ENCODE results near the gene ATP8B1.
"Not testable (repeated sequence)": the region's sequence is repeated elsewhere in the genome, so short reads cannot be mapped to it uniquely, and the experiment has no call there.

The ATP8B1 gene

DNA sequence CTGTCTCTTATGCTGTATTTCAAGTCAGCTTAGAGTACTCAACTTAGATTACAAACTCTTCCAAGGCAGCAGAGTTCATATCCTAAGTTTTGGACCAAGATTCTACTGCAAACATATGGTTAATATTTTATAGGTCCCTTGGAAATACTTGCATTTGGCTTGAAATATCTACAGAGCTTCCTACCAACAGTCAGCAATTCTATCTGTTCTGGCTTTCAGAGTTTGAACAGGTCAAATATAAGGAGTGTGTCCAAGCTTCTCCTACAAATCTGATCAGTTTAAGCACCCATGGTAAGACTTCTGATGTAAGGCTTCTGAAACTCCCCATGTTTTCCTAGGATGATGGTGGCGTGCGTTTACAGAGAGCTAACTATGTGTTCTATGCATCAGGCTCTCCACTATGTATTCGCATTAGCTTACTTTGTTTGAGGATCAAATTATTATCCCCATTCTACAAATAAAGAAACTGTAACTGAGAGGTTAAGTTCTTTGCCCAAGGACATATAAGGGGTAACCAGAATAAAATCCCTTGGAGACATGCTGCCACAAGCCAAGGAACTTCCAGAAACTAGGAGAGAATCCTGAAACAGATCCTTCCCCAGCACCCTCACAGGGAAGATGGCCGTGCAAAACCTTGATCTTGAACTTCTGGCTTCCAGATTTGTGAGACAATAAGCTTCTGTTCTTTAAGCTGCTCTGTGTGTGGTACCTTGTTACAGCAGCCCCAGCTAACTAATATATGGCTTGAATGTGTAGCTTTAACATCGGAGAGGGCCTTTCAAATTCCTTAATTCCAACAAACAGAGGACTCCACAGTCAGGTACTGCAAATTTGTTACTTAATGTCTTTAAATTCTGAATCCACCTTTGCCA is 55.1 kb downstream of the ATP8B1 start:
- no peaks in the 10 kb centered on the region for H3K27me3 Mint-ChIP-seq
- no peak overlapping the region for H3K27ac Mint-ChIP-seq
- H3K4me3 Mint-ChIP-seq, result no peak overlapping the region
- no peaks in the 10 kb centered on the region for H3K9me3 Mint-ChIP-seq (ENCODE audit: low read depth)
- H3K36me3 Mint-ChIP-seq, result no peaks in the 10 kb centered on the region
- H3K4me1 Mint-ChIP-seq (ENCODE audit: low read depth), result peaks cover 2% of the 10 kb centered on the region

DNA sequence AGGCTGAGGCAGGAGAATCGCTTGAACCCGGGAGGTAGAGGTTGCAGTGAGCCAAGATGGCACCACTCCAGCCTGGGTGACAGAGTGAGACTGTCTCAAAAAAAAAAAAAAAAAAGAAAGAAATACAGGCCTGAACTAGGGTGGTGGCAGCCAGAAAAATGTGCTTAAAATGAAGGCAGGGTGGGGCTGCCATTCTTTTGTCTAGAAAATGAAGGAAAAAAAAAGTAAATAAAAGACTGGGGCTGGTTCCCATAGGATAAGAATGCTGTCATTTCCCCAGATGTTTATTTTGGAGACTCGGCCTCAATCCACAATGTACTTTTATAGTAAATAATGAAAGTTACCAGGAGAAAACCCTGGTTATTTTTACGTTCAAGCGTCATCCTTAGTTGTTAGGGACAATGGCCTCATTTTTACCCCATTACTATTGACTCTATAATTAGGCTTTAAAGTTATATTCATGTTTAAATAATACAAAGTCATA is 58.9 kb downstream of the ATP8B1 start:
- Mint-ChIP-seq H3K27me3 (no peaks in the 10 kb centered on the region), H3K27ac (no peak overlapping the region), H3K36me3 (peaks cover 3% of the 10 kb centered on the region), H3K4me3 (no peak overlapping the region), H3K4me1 (ENCODE audit: low read depth) (no peaks in the 10 kb centered on the region), H3K9me3 (ENCODE audit: low read depth) (peaks cover 3% of the 10 kb centered on the region)

DNA sequence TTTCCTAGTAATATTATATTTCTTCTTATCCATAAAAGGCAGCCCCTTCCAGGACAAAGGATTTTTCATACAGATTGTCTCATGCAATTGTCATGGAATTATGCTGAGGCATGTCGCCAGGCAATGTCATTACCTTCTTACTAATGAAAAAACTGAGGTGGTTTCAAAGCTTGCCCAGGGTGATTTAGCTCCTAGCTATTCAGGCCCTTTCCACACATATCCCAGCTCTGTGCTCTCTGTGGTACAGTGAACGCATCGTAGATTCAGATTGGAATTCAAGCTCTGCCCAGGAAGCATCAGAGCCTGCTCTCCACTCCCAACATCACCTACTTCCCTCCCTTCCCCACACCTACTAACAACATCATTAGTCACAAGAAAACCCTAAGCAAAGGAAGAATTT is 60.1 kb downstream of the ATP8B1 start:
- peaks cover 4% of the 10 kb centered on the region for H3K9me3 Mint-ChIP-seq (ENCODE audit: low read depth)
- no peak overlapping the region for H3K27ac Mint-ChIP-seq
- H3K27me3 Mint-ChIP-seq, result no peaks in the 10 kb centered on the region
- no peaks in the 10 kb centered on the region for H3K4me1 Mint-ChIP-seq (ENCODE audit: low read depth)
- H3K36me3 Mint-ChIP-seq, result peaks cover 8% of the 10 kb centered on the region
- H3K4me3 Mint-ChIP-seq, result no peak overlapping the region

GRCh38 chr18:57741273-57741672 is 61.8 kb downstream of the ATP8B1 start:
- H3K4me3 Mint-ChIP-seq, result no peak overlapping the region
- H3K4me1 Mint-ChIP-seq (ENCODE audit: low read depth), result no peaks in the 10 kb centered on the region
- H3K36me3 Mint-ChIP-seq, result peaks cover 8% of the 10 kb centered on the region
- H3K27ac Mint-ChIP-seq, result no peak overlapping the region
- H3K27me3 Mint-ChIP-seq, result no peaks in the 10 kb centered on the region
- peaks cover 4% of the 10 kb centered on the region for H3K9me3 Mint-ChIP-seq (ENCODE audit: low read depth)

DNA sequence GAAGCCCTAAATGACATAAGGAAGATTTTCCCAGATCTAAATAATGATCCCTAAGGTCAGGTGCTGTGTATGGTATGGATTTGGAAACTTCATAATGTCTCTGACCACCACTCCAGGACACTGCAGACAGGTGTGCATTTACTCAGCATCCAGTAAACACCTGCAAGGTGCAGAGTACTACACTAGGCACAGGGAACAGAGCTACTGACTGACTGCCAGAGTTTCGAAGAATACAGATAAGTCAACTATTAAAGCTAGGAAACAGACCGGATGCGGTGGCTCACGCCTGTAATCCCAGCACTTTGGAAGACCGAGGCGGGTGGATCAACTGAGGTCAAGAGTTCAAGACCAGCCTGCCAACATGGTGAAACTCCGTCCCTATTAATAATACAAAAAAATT is 65.0 kb downstream of the ATP8B1 start:
- H3K27me3 Mint-ChIP-seq, result no peaks in the 10 kb centered on the region
- H3K4me1 Mint-ChIP-seq (ENCODE audit: low read depth), result no peaks in the 10 kb centered on the region
- no peak overlapping the region for H3K4me3 Mint-ChIP-seq
- H3K36me3 Mint-ChIP-seq, result peaks cover 17% of the 10 kb centered on the region
- H3K27ac Mint-ChIP-seq, result no peak overlapping the region
- H3K9me3 Mint-ChIP-seq (ENCODE audit: low read depth), result peaks cover 9% of the 10 kb centered on the region

DNA sequence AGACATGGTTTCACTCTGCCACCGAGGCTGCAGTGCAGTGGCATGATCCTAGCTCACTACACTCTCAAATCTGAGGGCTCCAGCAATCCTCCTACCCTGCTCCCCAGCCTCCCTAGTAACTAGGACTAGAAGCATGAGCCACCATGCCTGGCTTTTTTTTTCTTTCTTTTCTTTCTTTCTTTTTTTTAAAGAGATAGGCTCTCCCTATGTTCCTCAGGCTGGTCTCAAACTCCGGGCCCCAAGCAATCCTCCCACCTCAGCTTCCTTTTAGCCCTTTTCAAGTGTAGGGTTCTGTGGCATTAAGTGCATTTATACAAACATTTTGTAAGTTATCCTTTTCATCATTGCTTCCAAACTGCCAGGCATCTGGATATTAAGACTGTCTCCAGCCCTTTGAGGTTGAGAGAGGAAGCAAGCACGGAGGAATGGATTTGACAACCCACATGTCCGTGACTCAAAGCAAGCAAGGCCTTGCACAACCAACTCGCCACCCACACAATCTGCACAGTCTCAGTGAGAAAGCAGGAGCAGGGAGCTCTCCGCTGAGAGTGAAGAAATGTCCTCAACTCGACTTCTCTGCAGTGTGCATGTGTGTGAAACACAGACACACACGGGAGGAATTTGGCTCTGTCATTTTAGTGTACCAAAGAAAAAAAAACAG is 65.6 kb downstream of the ATP8B1 start:
- Mint-ChIP-seq H3K4me1 (ENCODE audit: low read depth) (no peaks in the 10 kb centered on the region), H3K27ac (no peak overlapping the region), H3K36me3 (peaks cover 21% of the 10 kb centered on the region), H3K4me3 (no peak overlapping the region), H3K27me3 (no peaks in the 10 kb centered on the region), H3K9me3 (ENCODE audit: low read depth) (peaks cover 13% of the 10 kb centered on the region)

GRCh38 chr18:57735042-57735441 is 68.1 kb downstream of the ATP8B1 start:
- H3K36me3 Mint-ChIP-seq, result peaks cover 25% of the 10 kb centered on the region

GRCh38 chr18:57733861-57734260 is 69.3 kb downstream of the ATP8B1 start:
- Mint-ChIP-seq H3K9me3 (ENCODE audit: low read depth) (peaks cover 16% of the 10 kb centered on the region), H3K36me3 (peaks cover 21% of the 10 kb centered on the region), H3K27me3 (no peaks in the 10 kb centered on the region), H3K4me3 (no peak overlapping the region), H3K27ac (no peak overlapping the region), H3K4me1 (ENCODE audit: low read depth) (no peaks in the 10 kb centered on the region)

More at GRCh38 chr18:57735042-57735441, 68.1 kb downstream of the ATP8B1 start:
- not testable (repeated sequence) for H3K27me3 Mint-ChIP-seq; H3K4me1 Mint-ChIP-seq (ENCODE audit: low read depth); H3K27ac Mint-ChIP-seq; H3K4me3 Mint-ChIP-seq
- H3K9me3 Mint-ChIP-seq (ENCODE audit: low read depth), result peaks cover 17% of the 10 kb centered on the region

GRCh38 chr18:57730146-57730545 is 73.0 kb downstream of the ATP8B1 start:
- H3K36me3 Mint-ChIP-seq, result peaks cover 19% of the 10 kb centered on the region
- H3K4me3 Mint-ChIP-seq, result no peak overlapping the region
- no peaks in the 10 kb centered on the region for H3K27me3 Mint-ChIP-seq
- H3K4me1 Mint-ChIP-seq (ENCODE audit: low read depth), result no peaks in the 10 kb centered on the region
- peaks cover 28% of the 10 kb centered on the region for H3K9me3 Mint-ChIP-seq (ENCODE audit: low read depth)
- no peak overlapping the region for H3K27ac Mint-ChIP-seq

DNA sequence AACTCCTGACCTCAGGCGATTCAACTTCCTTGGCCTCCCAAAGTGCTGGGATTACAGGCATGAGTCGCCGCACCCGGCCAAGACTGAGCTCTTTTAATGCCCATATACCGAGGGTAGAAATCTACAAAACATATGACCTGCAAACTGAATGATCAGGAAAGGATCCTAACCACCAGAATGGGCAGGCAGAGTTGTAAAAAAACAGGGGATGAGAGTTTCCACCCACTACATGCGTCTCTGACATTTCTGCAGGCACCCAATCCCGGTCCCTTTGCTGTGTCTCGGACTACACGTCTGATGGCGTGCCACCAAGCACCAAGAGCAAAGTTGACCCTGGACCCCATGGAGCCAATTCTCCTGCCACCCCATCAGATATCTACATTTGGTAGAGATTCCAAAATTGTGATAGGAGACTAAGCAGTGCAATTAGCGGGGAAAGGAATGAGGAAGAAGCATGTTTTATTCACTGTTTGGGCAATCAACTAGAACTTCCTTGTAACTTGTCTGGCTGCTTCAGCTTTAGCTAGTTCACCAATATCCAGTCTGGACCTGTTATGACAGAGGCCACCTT is 74.1 kb downstream of the ATP8B1 start:
- Mint-ChIP-seq H3K27me3 (no peaks in the 10 kb centered on the region), H3K9me3 (ENCODE audit: low read depth) (peaks cover 26% of the 10 kb centered on the region), H3K36me3 (peaks cover 17% of the 10 kb centered on the region), H3K27ac (no peak overlapping the region), H3K4me3 (no peak overlapping the region), H3K4me1 (ENCODE audit: low read depth) (no peaks in the 10 kb centered on the region)

- no peak overlapping the region for H3K27ac Mint-ChIP-seq
- no peaks in the 10 kb centered on the region for H3K4me1 Mint-ChIP-seq (ENCODE audit: low read depth)
- no peaks in the 10 kb centered on the region for H3K27me3 Mint-ChIP-seq
- peaks cover 17% of the 10 kb centered on the region for H3K36me3 Mint-ChIP-seq
- no peak overlapping the region for H3K4me3 Mint-ChIP-seq
- H3K9me3 Mint-ChIP-seq (ENCODE audit: low read depth), result peaks cover 26% of the 10 kb centered on the region
Observed at GRCh38 chr18:57727952-57728807, 74.9 kb downstream of the ATP8B1 start.

DNA sequence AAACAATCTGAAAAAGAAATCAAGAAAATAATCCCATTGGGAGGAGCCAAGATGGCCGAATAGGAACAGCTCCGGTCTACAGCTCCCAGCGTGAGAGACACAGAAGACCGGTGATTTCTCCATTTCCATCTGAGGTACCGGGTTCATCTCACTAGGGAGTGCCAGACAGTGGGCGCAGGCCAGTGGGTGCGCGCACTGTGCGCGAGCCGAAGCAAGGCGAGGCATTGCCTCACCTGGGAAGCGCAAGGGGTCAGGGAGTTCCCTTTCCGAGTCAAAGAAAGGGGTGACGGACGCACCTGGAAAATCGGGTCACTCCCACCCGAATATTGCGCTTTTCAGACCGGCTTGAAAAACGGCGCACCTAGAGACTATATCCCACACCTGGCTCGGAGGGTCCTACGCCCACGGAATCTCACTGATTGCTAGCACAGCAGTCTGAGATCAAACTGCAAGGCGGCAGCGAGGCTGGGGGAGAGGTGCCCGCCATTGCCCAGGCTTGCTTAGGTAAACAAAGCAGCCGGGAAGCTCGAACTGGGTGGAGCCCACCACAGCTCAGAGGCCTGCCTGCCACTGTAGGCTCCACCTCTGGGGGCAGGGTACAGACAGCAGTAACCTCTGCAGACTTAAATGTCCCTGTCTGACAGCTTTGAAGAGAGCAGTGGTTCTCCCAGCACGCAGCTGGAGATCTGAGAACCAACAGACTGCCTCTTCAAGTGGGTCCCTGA is 83.7 kb downstream of the ATP8B1 start:
- peaks cover 27% of the 10 kb centered on the region for H3K9me3 Mint-ChIP-seq (ENCODE audit: low read depth)
- H3K27ac Mint-ChIP-seq; H3K27me3 Mint-ChIP-seq; H3K36me3 Mint-ChIP-seq; H3K4me3 Mint-ChIP-seq; H3K4me1 Mint-ChIP-seq (ENCODE audit: low read depth): not testable (repeated sequence)

DNA sequence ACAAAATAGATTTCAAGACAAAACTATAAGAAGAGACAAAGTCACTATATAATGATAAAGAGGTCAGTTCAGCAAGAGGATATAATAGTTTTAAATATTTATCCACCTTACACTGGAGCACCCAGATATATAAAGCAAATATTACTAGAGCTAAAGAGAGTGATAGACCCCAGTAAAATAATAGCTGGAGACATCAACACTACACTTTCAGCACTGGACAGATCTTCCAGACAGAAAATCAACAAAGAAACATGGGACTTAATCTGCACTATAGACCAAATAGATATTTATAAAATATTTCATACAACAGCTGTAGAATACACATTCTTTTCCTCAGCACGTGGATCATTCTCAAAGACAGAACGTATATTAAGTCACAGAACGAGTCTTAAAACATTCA is 86.6 kb downstream of the ATP8B1 start:
- peaks cover 11% of the 10 kb centered on the region for H3K36me3 Mint-ChIP-seq
- H3K27me3 Mint-ChIP-seq, result no peaks in the 10 kb centered on the region
- H3K4me1 Mint-ChIP-seq (ENCODE audit: low read depth), result peaks cover 1% of the 10 kb centered on the region
- H3K4me3 Mint-ChIP-seq, result no peak overlapping the region
- no peak overlapping the region for H3K27ac Mint-ChIP-seq
- peaks cover 27% of the 10 kb centered on the region for H3K9me3 Mint-ChIP-seq (ENCODE audit: low read depth)

DNA sequence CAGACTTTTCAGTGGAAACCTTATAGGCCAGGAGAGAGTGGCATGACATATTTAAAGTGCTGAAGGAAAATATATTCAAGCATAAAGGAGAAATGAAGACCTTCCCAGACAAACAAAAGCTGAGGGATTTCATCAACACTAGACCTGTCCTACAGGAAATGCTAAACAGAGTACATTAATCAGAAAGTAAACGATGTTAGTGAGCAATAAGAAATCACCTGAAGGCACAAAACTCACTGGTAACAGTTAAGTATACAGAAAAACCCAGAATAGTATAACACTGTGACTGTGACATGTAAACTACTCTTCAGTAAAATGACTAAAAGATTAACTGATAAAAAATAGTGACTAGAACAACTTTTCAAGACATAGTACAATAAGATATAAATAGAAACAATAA is 87.4 kb downstream of the ATP8B1 start:
- H3K9me3 Mint-ChIP-seq (ENCODE audit: low read depth), result peaks cover 27% of the 10 kb centered on the region
- H3K27me3 Mint-ChIP-seq, result no peaks in the 10 kb centered on the region
- no peak overlapping the region for H3K27ac Mint-ChIP-seq
- H3K4me3 Mint-ChIP-seq, result no peak overlapping the region
- H3K36me3 Mint-ChIP-seq, result peaks cover 11% of the 10 kb centered on the region
- H3K4me1 Mint-ChIP-seq (ENCODE audit: low read depth), result peaks cover 1% of the 10 kb centered on the region

Data from activated naive CD8-positive, alpha-beta T cell (primary cell).